HG03103 (cell line): ENCODE data around the gene TECRL.

ENCODE experiments used
- ATAC-seq: cut with Tn5 transposase; IDR thresholded peaks from one replicate; pipeline ENCODE4 v1.9.1; 2021; ENCODE audit warnings: low read depth; ENCODE audit not compliant: unreplicated experiment

Gene TECRL, protein sequence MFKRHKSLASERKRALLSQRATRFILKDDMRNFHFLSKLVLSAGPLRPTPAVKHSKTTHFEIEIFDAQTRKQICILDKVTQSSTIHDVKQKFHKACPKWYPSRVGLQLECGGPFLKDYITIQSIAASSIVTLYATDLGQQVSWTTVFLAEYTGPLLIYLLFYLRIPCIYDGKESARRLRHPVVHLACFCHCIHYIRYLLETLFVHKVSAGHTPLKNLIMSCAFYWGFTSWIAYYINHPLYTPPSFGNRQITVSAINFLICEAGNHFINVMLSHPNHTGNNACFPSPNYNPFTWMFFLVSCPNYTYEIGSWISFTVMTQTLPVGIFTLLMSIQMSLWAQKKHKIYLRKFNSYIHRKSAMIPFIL

DNA sequence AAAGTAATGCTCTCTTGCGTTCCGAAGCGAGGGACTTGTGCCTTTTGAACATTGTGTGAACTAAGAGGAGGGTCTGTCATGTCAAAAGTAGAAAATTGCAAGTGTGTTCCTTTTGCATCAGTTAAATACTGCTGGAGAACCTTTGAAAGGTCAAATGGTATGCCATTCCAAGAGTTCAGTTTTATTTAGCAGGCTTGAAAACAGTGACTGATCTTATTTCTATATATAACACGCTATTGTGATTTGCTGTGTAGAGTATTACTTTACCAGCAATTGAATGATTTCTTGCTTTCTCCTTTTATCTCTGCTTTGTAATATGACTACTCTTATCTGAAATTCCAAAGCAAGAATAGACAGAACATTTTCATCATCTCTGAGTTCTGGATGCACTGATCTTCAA, at the start of gene TECRL:
Gene TECRL, minus strand, starts transcription at position 151 of the 400 bp plus-strand sequence. Its CDS starts 99 bp downstream, at position 52.
- ATAC-seq: no peak

DNA sequence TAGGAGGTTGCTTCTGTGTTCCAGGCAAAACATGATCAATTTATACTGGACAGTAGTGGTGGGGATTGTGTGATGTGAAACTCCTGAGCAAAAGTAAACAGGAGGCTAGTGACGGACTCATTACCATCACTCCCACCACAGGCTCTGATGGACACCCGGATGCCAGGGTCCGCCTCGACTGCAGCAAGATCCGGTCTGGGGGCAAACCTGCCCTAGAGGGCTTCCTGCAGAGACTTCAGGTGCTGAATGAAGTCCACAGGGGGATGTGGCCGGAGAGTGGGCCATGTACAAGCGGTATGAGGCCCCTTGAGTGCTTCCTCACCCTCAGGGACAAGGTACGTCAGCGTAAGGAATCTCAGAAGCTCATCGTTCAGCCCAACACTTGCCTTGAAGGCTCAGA, 23.4 kb upstream of the TECRL start:
- ATAC-seq: no peak

DNA sequence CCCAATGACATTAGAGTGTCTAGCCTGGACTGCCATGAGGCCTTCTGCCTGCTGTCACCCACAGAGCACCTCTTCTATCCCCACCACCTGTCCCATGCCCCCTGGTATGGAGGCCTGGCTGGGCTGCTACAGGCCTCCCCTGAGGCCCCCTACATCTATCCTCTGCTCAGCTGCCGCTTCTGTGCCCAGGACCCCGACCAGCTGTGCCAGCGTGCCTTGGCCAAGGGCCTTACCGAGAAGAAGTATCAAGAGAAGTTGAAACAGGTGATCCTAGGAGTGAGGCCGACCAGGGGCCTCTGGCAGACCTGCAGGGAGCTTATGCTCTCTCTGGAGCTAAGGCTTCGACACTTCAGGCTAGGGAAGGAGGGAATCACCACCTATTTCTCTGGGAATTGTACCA, 21.7 kb upstream of the TECRL start:
- ATAC-seq: no peak

DNA sequence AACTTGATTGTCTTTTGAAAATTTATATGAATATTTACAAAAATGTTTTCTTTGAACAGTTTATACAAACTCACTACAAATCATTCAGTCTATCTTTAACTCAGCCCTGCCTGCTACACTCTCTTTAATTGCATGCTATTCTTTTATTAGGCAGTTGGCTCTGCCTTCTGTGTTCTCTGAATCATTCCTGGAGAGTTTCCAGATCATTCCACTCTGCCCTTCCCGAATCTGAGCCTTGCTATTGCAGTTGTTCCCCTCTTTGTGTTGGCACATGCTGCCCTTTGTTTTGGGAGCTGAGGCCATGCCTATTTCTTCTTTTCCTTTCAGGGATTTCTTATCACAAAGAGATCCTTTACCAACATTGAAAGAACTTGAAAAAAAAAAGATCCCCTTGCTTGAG, 8.7 kb upstream of the TECRL start:
- no peak for ATAC-seq

DNA sequence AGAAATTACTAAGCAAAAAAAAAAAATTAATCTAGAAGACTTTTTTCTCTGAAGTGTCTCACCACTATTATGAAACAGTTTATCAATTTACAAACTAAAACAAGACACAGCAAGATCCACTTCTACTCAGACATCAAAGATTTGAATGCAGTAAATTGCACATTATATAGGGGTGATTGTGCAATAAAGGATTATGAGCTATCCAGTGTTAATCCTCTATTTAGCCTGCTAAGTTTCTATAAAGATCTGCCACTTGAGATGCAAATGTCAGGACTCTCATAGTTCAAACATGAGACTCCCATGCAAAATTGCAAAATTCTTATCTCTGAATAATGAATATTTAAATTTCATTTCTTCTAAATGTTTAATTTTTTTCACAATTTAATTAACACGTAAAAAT, 2.2 kb downstream of the TECRL start:
- no peak for ATAC-seq

DNA sequence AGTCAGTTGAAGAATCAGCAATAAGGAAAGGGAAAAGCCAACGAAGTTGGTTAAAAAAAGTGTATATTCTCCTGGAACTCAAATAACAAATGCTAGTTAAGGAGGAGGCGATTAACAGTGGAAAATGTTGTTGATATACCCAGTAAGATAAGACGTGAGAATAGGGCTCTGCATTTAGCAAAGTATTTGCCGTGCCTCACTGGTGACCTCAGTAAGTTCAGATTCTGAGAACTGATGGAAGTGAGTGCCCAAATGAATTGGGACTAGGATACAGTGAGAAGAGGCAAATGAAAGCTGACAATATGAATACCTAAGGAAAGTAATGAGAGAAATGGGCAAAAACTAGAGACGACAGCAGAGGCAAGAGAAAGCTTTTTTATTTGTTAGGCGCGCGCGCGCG, 3.5 kb downstream of the TECRL start:
- no peak for ATAC-seq

DNA sequence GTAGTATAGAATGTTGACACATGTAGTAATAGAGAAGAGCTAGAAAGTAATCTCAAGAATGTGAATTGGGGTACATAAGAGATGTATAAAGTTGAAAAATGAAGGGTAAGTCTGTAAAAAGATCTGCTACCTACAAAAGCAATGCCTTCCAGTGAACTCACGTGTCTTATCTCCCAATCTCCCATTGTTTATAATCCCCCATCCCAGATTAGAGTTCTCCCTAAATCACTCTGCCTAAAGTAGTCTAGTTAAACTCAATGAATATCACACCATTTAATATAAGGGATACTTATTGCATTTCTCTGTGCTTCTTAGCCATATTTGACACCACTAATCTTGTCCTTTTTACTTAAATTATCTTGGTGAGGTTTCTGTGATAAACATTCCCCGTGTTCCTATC, 6.6 kb downstream of the TECRL start:
- ATAC-seq: no peak

- ATAC-seq: no peak
Measured at GRCh38 chr4:64399313-64400109, 9.7 kb downstream of the TECRL start.

DNA sequence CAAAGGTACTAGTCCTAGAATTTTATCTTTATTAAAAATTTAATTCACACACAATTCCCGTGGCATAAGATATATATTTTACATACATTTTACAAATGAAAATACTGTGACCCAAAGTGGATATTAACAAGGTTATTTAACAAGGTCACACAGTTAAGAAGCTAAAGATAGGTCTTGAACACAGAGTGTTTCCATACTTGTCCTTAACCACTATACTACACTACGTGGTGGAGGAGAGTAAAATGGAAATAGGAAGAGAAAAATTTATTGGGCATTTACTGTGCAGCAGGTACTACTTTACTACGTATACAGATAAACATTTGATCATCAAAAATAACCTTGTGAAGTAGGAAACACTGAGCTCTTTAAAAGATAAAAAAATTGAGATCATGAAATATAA, 14.8 kb downstream of the TECRL start:
- ATAC-seq: no peak

GRCh38 chr4:64388252-64388651, 21.0 kb downstream of the TECRL start:
- no peak for ATAC-seq

GRCh38 chr4:64385220-64385619, 24.0 kb downstream of the TECRL start:
- no peak for ATAC-seq

GRCh38 chr4:64384237-64385203, 24.7 kb downstream of the TECRL start:
- no peak for ATAC-seq

GRCh38 chr4:64368741-64369140, 40.5 kb downstream of the TECRL start:
- no peak for ATAC-seq

DNA sequence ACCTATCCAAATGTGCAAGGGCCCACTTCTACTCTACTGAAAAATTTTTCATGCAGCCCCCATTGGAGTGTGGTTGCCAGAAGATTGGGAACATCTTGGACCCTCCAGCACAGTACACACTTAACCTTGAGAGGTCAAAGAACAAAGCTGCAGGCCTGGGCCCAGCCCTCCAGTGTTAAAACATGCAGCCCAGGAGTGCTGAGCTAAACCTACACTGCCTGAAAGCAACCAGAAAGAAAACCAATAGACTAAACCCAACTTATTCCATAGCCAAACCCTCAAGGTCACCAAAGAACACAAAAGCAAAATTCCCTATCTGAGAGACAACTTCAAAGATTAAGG, 47.9 kb downstream of the TECRL start:
- no peak for ATAC-seq

DNA sequence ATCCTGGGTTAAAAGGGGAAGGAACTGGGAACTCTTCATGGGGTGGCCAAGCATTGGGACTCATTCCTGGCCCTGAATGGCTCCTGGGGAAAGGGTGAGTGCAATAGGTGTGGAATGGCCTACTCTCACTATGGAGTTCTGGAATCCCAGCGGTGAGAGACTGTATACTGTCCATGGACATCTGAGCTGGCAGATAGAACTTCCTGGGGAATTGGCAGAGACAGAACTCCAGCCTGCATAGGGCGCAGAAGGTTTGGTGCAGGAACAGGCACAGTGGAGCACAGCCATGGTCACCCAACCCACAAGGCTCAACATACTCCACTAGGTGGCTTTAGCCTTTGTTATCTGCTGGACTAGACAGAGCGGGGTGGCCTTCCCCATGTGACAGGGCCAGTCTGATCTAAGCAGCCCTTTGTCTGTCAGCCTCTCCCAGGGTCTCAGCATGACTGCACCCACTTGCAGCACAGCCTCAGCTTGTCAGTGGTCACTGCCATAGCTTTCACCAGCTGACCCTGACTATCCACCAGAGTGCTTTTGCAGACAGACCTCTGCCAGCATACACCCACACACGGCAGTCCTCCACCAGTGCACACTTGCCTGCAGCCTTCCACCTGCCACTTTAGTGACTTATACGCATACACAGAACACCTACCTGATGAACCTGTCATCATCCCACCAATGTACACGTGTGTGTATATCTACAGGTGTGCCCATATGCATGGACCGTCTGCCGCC, 48.4 kb downstream of the TECRL start:
- no peak for ATAC-seq

- no peak for ATAC-seq
Measured at GRCh38 chr4:64359489-64359888, 49.8 kb downstream of the TECRL start.

GRCh38 chr4:64353904-64354303, 55.3 kb downstream of the TECRL start:
- no peak for ATAC-seq

- no peak for ATAC-seq
Measured at GRCh38 chr4:64341711-64342110, 67.5 kb downstream of the TECRL start.

DNA sequence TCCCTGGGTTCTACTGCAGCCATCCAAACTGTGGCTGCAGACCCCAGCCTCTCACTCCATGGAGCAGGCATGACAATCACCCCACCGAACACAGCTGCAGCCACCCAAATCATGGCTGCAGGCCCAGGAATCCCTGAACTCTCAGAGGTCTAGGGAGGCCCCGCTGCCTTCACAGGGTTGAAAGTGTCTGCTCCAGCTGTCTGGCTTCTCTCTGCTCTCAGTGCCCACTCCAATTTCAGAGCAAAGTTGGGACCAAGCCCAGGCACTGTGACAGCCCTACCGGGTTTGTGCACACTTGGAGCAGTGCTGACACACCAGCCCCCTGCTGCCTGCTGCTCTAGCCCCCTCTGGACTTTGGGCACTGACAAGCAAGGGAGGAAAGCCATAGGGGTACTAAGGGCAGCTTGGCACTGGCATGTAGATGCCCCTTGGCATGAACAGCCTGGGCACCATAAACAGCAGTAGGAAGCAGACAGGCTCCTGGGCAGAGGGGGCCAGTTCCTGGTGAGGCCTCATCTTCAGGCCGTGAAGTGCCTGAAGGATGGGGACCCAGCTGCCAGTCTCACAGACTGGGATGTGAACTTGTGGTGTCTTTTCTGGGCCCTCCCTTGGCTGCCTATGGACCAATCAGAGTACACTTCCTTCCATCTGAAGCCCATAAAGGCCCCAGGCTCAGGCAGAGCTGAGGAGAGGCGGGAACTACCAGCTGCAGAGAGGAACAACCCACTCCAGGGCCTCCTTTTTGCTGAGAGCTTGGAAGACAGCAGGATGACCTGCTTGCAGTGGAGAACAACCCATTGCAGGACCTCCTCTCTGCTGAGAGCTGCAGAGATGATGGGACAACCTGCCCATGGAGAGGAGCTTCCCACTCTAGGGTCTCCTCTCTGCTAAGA, 68.8 kb downstream of the TECRL start:
- ATAC-seq: no peak
